K562 (cell line): ENCODE measurements around the gene RBM26. TPM values are rescaled to one million over a fixed set of nuclear protein-coding genes. Genes with fewer than 3 reads are reported as not detected.

Experiments
- ATAC-seq: fragments of 200-7000 bp; cut with Tn5 transposase; 3 replicates; pipeline ENCODE4 v1.9.1; 2020; ENCODE audit warnings: moderate library complexity
- BruUV-seq: library from RNA; stranded (reverse); fragments of 400-500 nt; replicated peaks from 2 replicates; lab custom pipeline; 2021; lab: Mats Ljungman, UMichigan
- CTCF ChIA-PET: fragments of 300-600 bp; formaldehyde crosslinking; extraction: SDS; loops from one replicate; lab custom pipeline; 2021; ENCODE audit warnings: low intra/inter-chr PET ratio; lab: Yijun Ruan, JAX
- POLR2A ChIA-PET: fragments of 300-600, 350-650 bp; sonication (Branson Sonifier 250); formaldehyde crosslinking; extraction: SDS; loops from one replicate; lab custom pipeline; 2021; ENCODE audit warnings: antibody characterized with exemption, inconsistent platforms; lab: Yijun Ruan, JAX
- DNase-seq, 4 experiments: peaks; one replicate each; pipeline versions ENCODE4 v3.0.0 to v3.0.0-alpha.2; 2011 to 2018; ENCODE audit warnings: low spot score in 3 of 4, mixed read lengths in 3 of 4; ENCODE audit errors: extremely low read depth in 1 of 4
- FAIRE-seq: peaks from 2 replicates; lab custom pipeline; 2011; peaks lifted over from hg19 to GRCh38; lab: Jason Lieb, UNC
- H2AFZ ChIP-seq: 2 replicates; pipeline ENCODE4 v1.6.0; 2011; ENCODE audit warnings: low read depth, low read length, control low read depth, inconsistent platforms
- H3K27ac ChIP-seq: fragments of 200-600 bp; 3 replicates; pipeline ENCODE4 v1.8.0; 2011; ENCODE audit warnings: low read depth, mild to moderate bottlenecking, control low read depth, inconsistent platforms, low read length, moderate library complexity, mixed read lengths; ENCODE audit errors: extremely low read depth
- H3K27me3 ChIP-seq, 2 experiments: fragments of 300-600 bp in 1 of 2; 2 replicates in 1 of 2; 3 replicates in 1 of 2; pipeline versions ENCODE4 v1.6.0 to v1.8.0; 2011; ENCODE audit warnings: inconsistent platforms in 2 of 2, low read length in 2 of 2, mild to moderate bottlenecking in 1 of 2, mixed read lengths in 1 of 2, moderate library complexity in 1 of 2; ENCODE audit not compliant: control insufficient read depth in 2 of 2, insufficient read depth in 2 of 2
- H3K36me3 ChIP-seq: fragments of 300-600 bp; 3 replicates; pipeline ENCODE4 v1.8.0; 2011; ENCODE audit warnings: mild to moderate bottlenecking, low read length, inconsistent platforms; ENCODE audit not compliant: control insufficient read depth, insufficient read depth
- H3K4me1 ChIP-seq, 2 experiments: fragments of 200-600 bp in 1 of 2; replicated peaks in 1 of 2; 2 replicates in 1 of 2; 3 replicates in 1 of 2; pipeline versions ENCODE4 v1.5.1 to v1.8.0; 2011; ENCODE audit warnings: inconsistent platforms in 2 of 2, low read length in 2 of 2, mild to moderate bottlenecking in 1 of 2, mixed read lengths in 1 of 2, moderate library complexity in 1 of 2; ENCODE audit not compliant: control insufficient read depth in 2 of 2, insufficient read depth in 2 of 2
- H3K4me2 ChIP-seq: 2 replicates; pipeline ENCODE4 v1.6.1; 2011; ENCODE audit warnings: low read length, control low read depth, inconsistent platforms, mixed read lengths; ENCODE audit not compliant: insufficient read depth
- H3K4me3 ChIP-seq: fragments of 200-600 bp; sonication (generic), shearing (Covaris generic); 2 replicates; pipeline ENCODE4 v1.5.1; 2016; ENCODE audit warnings: control low read depth, inconsistent platforms
- H3K79me2 ChIP-seq: fragments of 200-600 bp; 3 replicates; pipeline ENCODE4 v1.8.0; 2011; ENCODE audit warnings: low read length, inconsistent platforms; ENCODE audit not compliant: control insufficient read depth, insufficient read depth
- H3K9ac ChIP-seq, 2 experiments: 2 replicates each; pipeline versions ENCODE4 v1.6.0 to v1.6.1; 2011; ENCODE audit warnings: low read depth in 2 of 2, low read length in 2 of 2, control low read depth in 1 of 2, inconsistent platforms in 1 of 2, mild to moderate bottlenecking in 1 of 2, mixed read lengths in 1 of 2; ENCODE audit not compliant: insufficient read depth in 1 of 2
- H3K9me1 ChIP-seq: one replicate; pipeline ENCODE4 v1.6.0; 2011; ENCODE audit warnings: inconsistent platforms, mild to moderate bottlenecking, low read length, moderate library complexity; ENCODE audit not compliant: control insufficient read depth, insufficient read depth
- H3K9me3 ChIP-seq: replicated peaks from 2 replicates; pipeline ENCODE4 v1.5.1; 2011; ENCODE audit warnings: low read depth, low read length, inconsistent platforms; ENCODE audit not compliant: control insufficient read depth, insufficient read depth
- H4K20me1 ChIP-seq: replicated peaks from 2 replicates; pipeline ENCODE4 v1.6.1; 2011; ENCODE audit warnings: low read length, inconsistent platforms, mixed read lengths; ENCODE audit not compliant: control insufficient read depth, insufficient read depth
- CAMTA2 ChIP-seq: fragments of 250-450 bp; sonication (Bioruptor Pico); conservative IDR thresholded peaks from 2 replicates; pipeline ENCODE4 v1.5.1; 2022
- CC2D1A ChIP-seq: fragments of 450-650 bp; IDR thresholded peaks from 2 replicates; pipeline ENCODE4 v1.6.1; 2017; ENCODE audit warnings: mild to moderate bottlenecking
- CEBPG ChIP-seq, 3 experiments: fragments of 200-800 bp in 1 of 3; sonication (Bioruptor generic) in 1 of 3; sonication (generic) in 1 of 3; formaldehyde crosslinking in 1 of 3; IDR thresholded peaks in 2 of 3; conservative IDR thresholded peaks in 1 of 3; 2 replicates each; pipeline versions ENCODE4 v1.6.1 to v1.8.0; 2016 to 2022; ENCODE audit warnings: missing compliant biosample characterization in 2 of 3, missing genetic modification characterization in 2 of 3, mild to moderate bottlenecking in 1 of 3, missing genetic modification reagents in 1 of 3
- EP300 ChIP-seq: IDR thresholded peaks from 2 replicates; pipeline ENCODE4 v1.6.1; 2012; ENCODE audit warnings: low read length, improper control_type of control experiment
- HNRNPH1 ChIP-seq: fragments of 200-400 bp; formaldehyde crosslinking; optimal IDR thresholded peaks from 2 replicates; pipeline ENCODE3; 2017; ENCODE audit warnings: low read depth, mild to moderate bottlenecking, low read length, moderate library complexity
- PRMT5 ChIP-seq: sonication (generic); formaldehyde crosslinking; IDR thresholded peaks from 2 replicates; pipeline ENCODE4 v1.5.0; 2020; ENCODE audit warnings: missing genetic modification reagents
- RFX5 ChIP-seq: IDR thresholded peaks from 2 replicates; pipeline ENCODE4 v1.6.1; 2011; ENCODE audit warnings: low read depth, mild to moderate bottlenecking, improper control_type of control experiment, low read length
- U2AF1 ChIP-seq: fragments of 200-400 bp; formaldehyde crosslinking; optimal IDR thresholded peaks from 2 replicates; pipeline ENCODE3; 2017; ENCODE audit warnings: mild to moderate bottlenecking, low read depth, low read length, moderate library complexity
- ZBTB8A ChIP-seq: fragments of 450-650 bp; IDR thresholded peaks from 2 replicates; pipeline ENCODE4 v1.6.1; 2018; ENCODE audit warnings: mild to moderate bottlenecking, moderate library complexity; ENCODE audit not compliant: partially characterized antibody
- ZNF668 ChIP-seq: fragments of 250-450 bp; sonication (Bioruptor Pico); IDR thresholded peaks from 2 replicates; pipeline ENCODE4 v1.8.0; 2022; ENCODE audit warnings: mild to moderate bottlenecking, inconsistent platforms
- WGBS: fragments of 100-300 bp; shearing (Covaris generic); methylation state at CpG from one replicate; pipeline ENCODE4 v1.1.6; 2016; ENCODE audit warnings: low coverage, mixed read lengths; ENCODE audit not compliant: insufficient coverage; ENCODE audit errors: missing lambda C conversion rate; 5-methylcytosine and 5-hydroxymethylcytosine counted together
- in situ Hi-C: fragments of 300-500 bp; cut with MboI; formaldehyde crosslinking; loops from 4 replicates; pipeline ENCODE4 v1.15.0; 2018; ENCODE audit warnings: inconsistent platforms, mixed read lengths
- intact Hi-C: fragments of 100-400 bp; cut with micrococcal nuclease; formaldehyde crosslinking; loops from 2 replicates; pipeline ENCODE4 v1.14.2; 2022
- polyA plus RNA-seq, 8 experiments: library from polyadenylated mRNA; depleted of rRNA in 4 of 8; stranded (reverse) in 5 of 8; unstranded in 3 of 8; fragments of >200 nt; fragmentation: Nextera tagmentation in 2 of 8; fragmentation: Illumina TruSeq in 1 of 8; extraction: Ambion mirVana in 2 of 8; extraction: Trizol in 1 of 8; gene quantifications; 2 replicates each; pipeline versions ENCODE4 v1.2.1 to v1.2.3, GENCODE V29; 2011 to 2014; ENCODE audit warnings: inconsistent platforms in 1 of 8, missing spikeins in 1 of 8
- total RNA-seq, 7 experiments: library from RNA; depleted of rRNA in 6 of 7; stranded (reverse); fragments of >200 nt in 6 of 7; fragmentation: Illumina TruSeq in 2 of 7; extraction: Trizol in 2 of 7; gene quantifications; 2 replicates each; pipeline versions ENCODE4 v1.2.1 to v1.2.3, GENCODE V29; 2011 to 2021; ENCODE audit warnings: low replicate concordance in 1 of 7
- TF ChIP-seq, protein P1 (sequence below): sonication (generic); formaldehyde crosslinking; IDR thresholded peaks from 2 replicates; pipeline ENCODE4 v1.8.0; 2023; ENCODE audit warnings: mild to moderate bottlenecking, missing genetic modification reagents
- TF ChIP-seq, protein P2 (sequence below), 2 experiments: fragments of 450-650 bp; IDR thresholded peaks; 2 replicates each; pipeline ENCODE4 v1.6.1; 2016

RBM26 gene
- total and polyA plus RNA-seq, 9 of the 15 experiments (the other 6 are each of a cell fraction or from before 2014, with no cell fraction given): 10.0 to 42.4 (median 26.4) TPM

GRCh38 chr13:79407349-79407979, 1.4 kb upstream of the RBM26 start (continued):
- no peak for TF ChIP-seq U2AF1
- TF ChIP-seq ZBTB8A: no peak
- TF ChIP-seq CC2D1A: no peak
- TF ChIP-seq CEBPG (CRISPR knock-in tag; IDR thresholded peaks at IDR 0.05): no peak
- peak in 1 of 2 experiments; percentile 58; a peak in 2 of 4 replicates for TF ChIP-seq CEBPG (tag; conservative IDR thresholded peaks at IDR 0.05 in 1 of 2, IDR thresholded peaks at IDR 0.05 in 1 of 2)
- no peak for TF ChIP-seq RFX5
- TF ChIP-seq, protein P1, sequence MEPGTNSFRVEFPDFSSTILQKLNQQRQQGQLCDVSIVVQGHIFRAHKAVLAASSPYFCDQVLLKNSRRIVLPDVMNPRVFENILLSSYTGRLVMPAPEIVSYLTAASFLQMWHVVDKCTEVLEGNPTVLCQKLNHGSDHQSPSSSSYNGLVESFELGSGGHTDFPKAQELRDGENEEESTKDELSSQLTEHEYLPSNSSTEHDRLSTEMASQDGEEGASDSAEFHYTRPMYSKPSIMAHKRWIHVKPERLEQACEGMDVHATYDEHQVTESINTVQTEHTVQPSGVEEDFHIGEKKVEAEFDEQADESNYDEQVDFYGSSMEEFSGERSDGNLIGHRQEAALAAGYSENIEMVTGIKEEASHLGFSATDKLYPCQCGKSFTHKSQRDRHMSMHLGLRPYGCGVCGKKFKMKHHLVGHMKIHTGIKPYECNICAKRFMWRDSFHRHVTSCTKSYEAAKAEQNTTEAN: no peak
- no peak for TF ChIP-seq EP300
- TF ChIP-seq HNRNPH1: no peak
- no peak for TF ChIP-seq PRMT5
- TF ChIP-seq ZNF668 (CRISPR knock-in tag): no peak

GRCh38 chr13:79406597-79406908, 498 bp upstream of the RBM26 start:
- peak overlapping the region; percentile 70 for H3K4me3 ChIP-seq
- H3K4me1 ChIP-seq: peaks cover 0 to 7% of the 10 kb centered on the region in 2 experiments; a peak in 2 of 5 replicates
- intact Hi-C loops (no loop called here), in situ Hi-C loops (no loop called here)
- CTCF ChIA-PET: no interaction called here
- H3K36me3 ChIP-seq: peaks cover 11% of the 10 kb centered on the region; the same call in 2 of the 3 replicates
- WGBS: 0% methylated on average over 4 of the region's 4 CpGs
- DNase-seq: no peak
- H3K4me2 ChIP-seq: peak overlapping the region; percentile 93
- peak overlapping the region; percentile 95 to 98 for H3K9ac ChIP-seq
- no peaks in the 10 kb centered on the region for H3K9me3 ChIP-seq
- H3K27me3 ChIP-seq: no peaks in the 10 kb centered on the region
- ATAC-seq: peak; percentile 36
- POLR2A ChIA-PET: interaction anchor here (0.8 to 2.2 kb wide), 5 partner anchors 10 to 109 kb away, joined by 3 to 10 read pairs (median 5); no protein-coding TSS in a partner anchor
- peaks cover 12% of the 10 kb centered on the region; the same call in 1 of the 2 replicates for H4K20me1 ChIP-seq
- peak overlapping the region; percentile 95 for H2AFZ ChIP-seq
- H3K27ac ChIP-seq: peak overlapping the region; percentile 99
- peaks cover 68% of the 10 kb centered on the region for H3K79me2 ChIP-seq
- H3K9me1 ChIP-seq: no peaks in the 10 kb centered on the region
- BruUV-seq: TSS peak; percentile 86
- no peak for FAIRE-seq
- no peak for TF ChIP-seq CAMTA2 (CRISPR knock-in tag)
- TF ChIP-seq, protein P2, sequence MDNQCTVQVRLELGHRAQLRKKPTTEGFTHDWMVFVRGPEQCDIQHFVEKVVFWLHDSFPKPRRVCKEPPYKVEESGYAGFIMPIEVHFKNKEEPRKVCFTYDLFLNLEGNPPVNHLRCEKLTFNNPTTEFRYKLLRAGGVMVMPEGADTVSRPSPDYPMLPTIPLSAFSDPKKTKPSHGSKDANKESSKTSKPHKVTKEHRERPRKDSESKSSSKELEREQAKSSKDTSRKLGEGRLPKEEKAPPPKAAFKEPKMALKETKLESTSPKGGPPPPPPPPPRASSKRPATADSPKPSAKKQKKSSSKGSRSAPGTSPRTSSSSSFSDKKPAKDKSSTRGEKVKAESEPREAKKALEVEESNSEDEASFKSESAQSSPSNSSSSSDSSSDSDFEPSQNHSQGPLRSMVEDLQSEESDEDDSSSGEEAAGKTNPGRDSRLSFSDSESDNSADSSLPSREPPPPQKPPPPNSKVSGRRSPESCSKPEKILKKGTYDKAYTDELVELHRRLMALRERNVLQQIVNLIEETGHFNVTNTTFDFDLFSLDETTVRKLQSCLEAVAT (IDR thresholded peaks at IDR 0.05): 0 out of 4 replicates have a peak, but pooled peaks of 1 of the 2 experiments have one; percentile 1
